H1 (cell line): ENCODE data around the gene INPP4A. TPM values are rescaled to one million over a fixed set of nuclear protein-coding genes. Genes with fewer than 3 reads are reported as not detected.

Experiments used
- CTCF ChIA-PET: fragments of 300-600 bp; sonication (Branson Sonifier 250); formaldehyde crosslinking; loops from one replicate; lab custom pipeline; 2021; ENCODE audit not compliant: partially characterized antibody; lab: Charles Lee
- POLR2A ChIA-PET: fragments of 300-600 bp; sonication (Branson Sonifier 250); formaldehyde crosslinking; loops from one replicate; lab custom pipeline; 2021; ENCODE audit warnings: inconsistent platforms; ENCODE audit not compliant: partially characterized antibody; lab: Charles Lee
- DNase-seq, 2 experiments: peaks; one replicate each; pipeline versions ENCODE4 v3.0.0 to v3.0.0-alpha.2; 2010 to 2022; ENCODE audit warnings: low spot score in 2 of 2, low read depth in 1 of 2, mixed read lengths in 1 of 2
- FAIRE-seq: peaks from 2 replicates; lab custom pipeline; 2011; peaks lifted over from hg19 to GRCh38; lab: Jason Lieb, UNC
- H2AFZ ChIP-seq: 2 replicates; pipeline ENCODE4 v1.8.1; 2012; ENCODE audit warnings: low read length, inconsistent platforms
- H2AK5ac ChIP-seq: 2 replicates; pipeline ENCODE4 v1.6.1; 2013; ENCODE audit warnings: low read depth, low read length
- H2BK120ac ChIP-seq: replicated peaks from 2 replicates; pipeline ENCODE3; 2013; ENCODE audit warnings: low read depth, low read length, inconsistent platforms
- H2BK12ac ChIP-seq: 2 replicates; pipeline ENCODE4 v1.6.1; 2013; ENCODE audit warnings: low read depth, low read length
- H2BK15ac ChIP-seq: 2 replicates; pipeline ENCODE4 v1.6.1; 2013; ENCODE audit warnings: low read length
- H2BK20ac ChIP-seq: 2 replicates; pipeline ENCODE4 v1.6.1; 2013; ENCODE audit warnings: low read length
- H2BK5ac ChIP-seq: 2 replicates; pipeline ENCODE4 v1.6.1; 2013; ENCODE audit warnings: low read depth, low read length
- H3K14ac ChIP-seq: 2 replicates; pipeline ENCODE4 v1.6.1; 2013; ENCODE audit warnings: inconsistent platforms; ENCODE audit not compliant: insufficient read length
- H3K18ac ChIP-seq: 2 replicates; pipeline ENCODE4 v1.6.1; 2013; ENCODE audit warnings: low read length; ENCODE audit errors: extremely low read depth
- H3K23ac ChIP-seq: 2 replicates; pipeline ENCODE4 v1.6.1; 2013; ENCODE audit warnings: inconsistent platforms; ENCODE audit not compliant: insufficient read length
- H3K23me2 ChIP-seq: 2 replicates; pipeline ENCODE4 v1.6.1; 2013; ENCODE audit warnings: low read depth, low read length
- H3K27ac ChIP-seq: 2 replicates; pipeline ENCODE4 v1.6.1; 2011; ENCODE audit warnings: low read depth, low read length, inconsistent platforms
- H3K27me3 ChIP-seq, 4 experiments: replicated peaks in 1 of 4; 1 replicate in 1 of 4; 2 replicates in 3 of 4; pipeline versions ENCODE4 v1.6.1 to v1.8.1; 2011 to 2013; ENCODE audit warnings: low read length in 3 of 4, mild to moderate bottlenecking in 3 of 4, inconsistent platforms in 2 of 4, mixed read lengths in 2 of 4, moderate library complexity in 1 of 4; ENCODE audit not compliant: control insufficient read depth in 3 of 4, insufficient read depth in 3 of 4; ENCODE audit errors: extremely low read depth in 1 of 4
- H3K36me3 ChIP-seq, 4 experiments: 2 replicates each; pipeline versions ENCODE4 v1.6.1 to v1.8.1; 2011 to 2013; ENCODE audit warnings: mild to moderate bottlenecking in 4 of 4, low read length in 3 of 4, moderate library complexity in 2 of 4, control low read depth in 1 of 4, inconsistent platforms in 1 of 4; ENCODE audit not compliant: insufficient read depth in 4 of 4, control insufficient read depth in 2 of 4
- H3K4ac ChIP-seq: replicated peaks from 2 replicates; pipeline ENCODE3; 2013; ENCODE audit warnings: low read length, low read depth, mixed read lengths, inconsistent platforms; ENCODE audit not compliant: insufficient read length
- H3K4me1 ChIP-seq, 4 experiments: replicated peaks in 1 of 4; 1 replicate in 1 of 4; 2 replicates in 3 of 4; pipeline versions ENCODE4 v1.6.1 to v1.8.1; 2011 to 2013; ENCODE audit warnings: low read length in 3 of 4, inconsistent platforms in 2 of 4, mixed read lengths in 1 of 4; ENCODE audit not compliant: insufficient read depth in 4 of 4, control insufficient read depth in 3 of 4
- H3K4me2 ChIP-seq, 2 experiments: 2 replicates each; pipeline versions ENCODE4 v1.6.1 to v1.8.1; 2011 to 2013; ENCODE audit warnings: low read depth in 2 of 2, low read length in 2 of 2, control low read depth in 1 of 2, inconsistent platforms in 1 of 2, mild to moderate bottlenecking in 1 of 2; ENCODE audit not compliant: insufficient read depth in 1 of 2
- H3K4me3 ChIP-seq, 4 experiments: fragments of 200-600, 300-600 bp in 1 of 4; sonication (generic), shearing (Covaris generic), sonication (Bioruptor Twin) in 1 of 4; 2 replicates each; pipeline versions ENCODE4 v1.5.1 to v1.8.1; 2011 to 2016; ENCODE audit warnings: low read length in 4 of 4, low read depth in 3 of 4, control low read depth in 2 of 4, inconsistent platforms in 2 of 4, mild to moderate bottlenecking in 2 of 4, mixed read lengths in 1 of 4, moderate library complexity in 1 of 4; ENCODE audit not compliant: insufficient read depth in 2 of 4; ENCODE audit errors: extremely low read depth in 1 of 4
- H3K56ac ChIP-seq: replicated peaks from 2 replicates; pipeline ENCODE3; 2013; ENCODE audit warnings: low read depth, mild to moderate bottlenecking, mixed read lengths, low read length, inconsistent platforms; ENCODE audit not compliant: insufficient read length
- H3K79me1 ChIP-seq: 2 replicates; pipeline ENCODE4 v1.6.1; 2013; ENCODE audit warnings: low read depth, low read length, control low read depth
- H3K79me2 ChIP-seq, 2 experiments: 2 replicates each; pipeline versions ENCODE4 v1.6.1 to v1.8.1; 2012 to 2013; ENCODE audit warnings: low read length in 2 of 2, mild to moderate bottlenecking in 2 of 2, inconsistent platforms in 1 of 2; ENCODE audit not compliant: insufficient read depth in 2 of 2, control insufficient read depth in 1 of 2
- H3K9ac ChIP-seq, 4 experiments: replicated peaks in 1 of 4; 1 replicate in 1 of 4; 2 replicates in 3 of 4; pipeline versions ENCODE4 v1.6.1 to v1.8.1; 2011 to 2013; ENCODE audit warnings: low read depth in 3 of 4, low read length in 3 of 4, control low read depth in 2 of 4, mild to moderate bottlenecking in 2 of 4, moderate library complexity in 2 of 4, inconsistent platforms in 1 of 4; ENCODE audit errors: extremely low read depth in 1 of 4
- H3K9me3 ChIP-seq, 2 experiments: 2 replicates each; pipeline versions ENCODE4 v1.6.1 to v1.8.1; 2012 to 2013; ENCODE audit warnings: mild to moderate bottlenecking in 2 of 2, moderate library complexity in 2 of 2, control low read depth in 1 of 2, inconsistent platforms in 1 of 2, low read depth in 1 of 2, low read length in 1 of 2, mixed read lengths in 1 of 2; ENCODE audit not compliant: insufficient read depth in 2 of 2
- H4K20me1 ChIP-seq, 2 experiments: replicated peaks in 1 of 2; 2 replicates each; pipeline versions ENCODE3 to v1.8.1; 2011 to 2013; ENCODE audit warnings: inconsistent platforms in 2 of 2, low read length in 2 of 2, mild to moderate bottlenecking in 1 of 2; ENCODE audit not compliant: insufficient read depth in 2 of 2, control insufficient read depth in 1 of 2
- H4K5ac ChIP-seq: 2 replicates; pipeline ENCODE4 v1.6.1; 2013; ENCODE audit warnings: low read length, low read depth, mixed read lengths, inconsistent platforms; ENCODE audit not compliant: insufficient read length
- H4K8ac ChIP-seq: 2 replicates; pipeline ENCODE4 v1.8.0; 2013; ENCODE audit warnings: mild to moderate bottlenecking, moderate library complexity, low read length, inconsistent platforms; ENCODE audit not compliant: insufficient read depth; ENCODE audit errors: extremely low read depth
- H4K91ac ChIP-seq: replicated peaks from 2 replicates; pipeline ENCODE3; 2013; ENCODE audit warnings: low read length, mixed read lengths, inconsistent platforms; ENCODE audit not compliant: insufficient read length
- CTBP2 ChIP-seq: IDR thresholded peaks from 2 replicates; pipeline ENCODE4 v1.7.0; 2011; ENCODE audit warnings: borderline replicate concordance, mild to moderate bottlenecking, moderate library complexity, mixed read lengths, low read length; ENCODE audit not compliant: insufficient read depth, insufficient read length
- EZH2 ChIP-seq: fragments of 200-600 bp; sonication (generic); IDR thresholded peaks from 2 replicates; pipeline ENCODE4 v1.7.1; 2012; ENCODE audit warnings: low read depth, mild to moderate bottlenecking, moderate library complexity, low read length, inconsistent platforms; ENCODE audit not compliant: severe bottlenecking
- PHF8 ChIP-seq: fragments of 200-600 bp; sonication (generic); conservative IDR thresholded peaks from 2 replicates; pipeline ENCODE4 v1.7.1; 2012; ENCODE audit warnings: low read depth, mild to moderate bottlenecking, inconsistent platforms, low read length, moderate library complexity
- RNF2 ChIP-seq: fragments of 200-900, 300-1000 bp; sonication (generic); IDR thresholded peaks from 2 replicates; pipeline ENCODE4 v1.7.1; 2016; ENCODE audit warnings: borderline replicate concordance, low read depth, mild to moderate bottlenecking, antibody characterized with exemption, low read length; ENCODE audit not compliant: poor library complexity, severe bottlenecking; ENCODE audit errors: missing control alignments
- RXRA ChIP-seq: IDR thresholded peaks from 2 replicates; pipeline ENCODE4 v1.6.1; 2011; ENCODE audit warnings: low read depth, mild to moderate bottlenecking, low read length, moderate library complexity; ENCODE audit not compliant: insufficient read depth
- SP4 ChIP-seq: IDR thresholded peaks from 2 replicates; pipeline ENCODE4 v1.6.1; 2012; ENCODE audit warnings: low read length, inconsistent platforms
- SUZ12 ChIP-seq: fragments of 200-600 bp; sonication (generic); IDR thresholded peaks from 2 replicates; pipeline ENCODE4 v1.6.1; 2012; ENCODE audit warnings: mild to moderate bottlenecking, inconsistent platforms, low read length, moderate library complexity, mixed read lengths
- TCF12 ChIP-seq: IDR thresholded peaks from 2 replicates; pipeline ENCODE4 v1.6.1; 2011; ENCODE audit warnings: low read depth, mild to moderate bottlenecking, low read length
- WGBS, 2 experiments: shearing (Covaris generic) in 1 of 2; methylation state at CpG; one replicate each; pipeline versions ENCODE4 v1.1.6 to v1.1.7; 2013 to 2015; ENCODE audit warnings: low lambda C conversion rate in 2 of 2, mixed read lengths in 2 of 2, inconsistent platforms in 1 of 2, low coverage in 1 of 2, missing lambda C conversion rate in 1 of 2; ENCODE audit not compliant: insufficient replicate concordance in 2 of 2, insufficient coverage in 1 of 2, insufficient read length in 1 of 2; ENCODE audit errors: extremely low coverage in 1 of 2, missing lambda C conversion rate in 1 of 2; 5-methylcytosine and 5-hydroxymethylcytosine counted together
- polyA plus RNA-seq, 7 experiments: library from polyadenylated mRNA; depleted of rRNA in 3 of 7; stranded (reverse) in 5 of 7; unstranded in 2 of 7; fragments of >200 nt in 5 of 7; fragments of 200-250 nt in 2 of 7; gene quantifications; 1 replicate in 5 of 7; 2 replicates in 1 of 7; 4 replicates in 1 of 7; pipeline versions ENCODE4 v1.2.1 to v1.2.3, GENCODE V29; 2011 to 2013; ENCODE audit warnings: missing spikeins in 2 of 7, mixed read lengths in 2 of 7
- total RNA-seq: library from RNA; stranded (reverse); fragmentation: NEBNext Ultra II Directional; extraction: Animal tissue kit (Norgen Biotek cat#: 25700); gene quantifications from 2 replicates; pipeline ENCODE4 v1.2.1, GENCODE V29; 2021

The INPP4A gene
- total and polyA plus RNA-seq, 2 of the 8 experiments (the other 6 are each of a cell fraction or from before 2014, with no cell fraction given), result 25.6 to 34.3 TPM

DNA sequence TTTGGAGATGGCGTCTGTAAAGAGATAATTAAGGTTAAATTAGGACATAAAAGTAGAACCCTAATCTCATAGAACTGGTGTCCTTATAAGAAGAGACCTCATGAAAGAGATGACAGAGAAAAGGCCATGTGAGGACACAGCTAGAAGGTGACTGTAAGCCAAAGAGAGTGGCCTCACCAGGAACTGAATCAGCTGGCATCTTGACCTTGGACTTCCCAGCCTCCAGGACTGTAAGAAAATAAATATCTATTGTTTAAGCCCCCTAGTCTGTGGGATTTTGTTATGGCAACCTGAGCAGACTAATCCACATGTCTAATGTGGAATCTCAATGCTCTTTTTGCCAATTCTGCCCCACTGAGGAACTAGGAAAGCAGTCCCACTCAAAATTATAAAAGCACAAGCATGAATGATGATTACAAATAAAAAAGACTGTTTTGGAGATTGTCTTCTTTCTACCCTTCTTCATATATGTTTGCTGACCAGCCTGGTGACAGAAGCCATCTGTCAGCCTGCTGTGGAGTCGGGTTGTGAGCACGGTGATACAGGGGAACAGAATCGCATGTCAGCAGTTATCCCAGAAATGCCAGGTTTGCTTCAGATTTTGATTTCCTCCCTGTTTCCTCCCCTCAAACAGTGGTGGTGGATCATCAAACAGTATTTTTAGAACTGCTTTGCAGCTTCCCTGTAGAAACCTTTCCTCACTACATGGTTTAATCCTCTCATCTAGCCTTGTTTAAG, 54.2 kb downstream of the INPP4A start:
- WGBS, 2 experiments, result 94% methylated on average over 4 of the region's 4 CpGs; no CpG with 5 or more reads in 1 of the 2 experiments
- H3K23me2 ChIP-seq, result no peaks in the 10 kb centered on the region
- H2BK5ac ChIP-seq, result no peak overlapping the region
- H3K36me3 ChIP-seq, result peaks cover 0 to 3% (median 0%) of the 10 kb centered on the region in 4 experiments; a peak in 2 of 8 replicates
- H3K4me1 ChIP-seq, result peaks cover 0 to 4% (median 2%) of the 10 kb centered on the region in 4 experiments; a peak in 3 of 7 replicates
- no peak overlapping the region for H4K5ac ChIP-seq
- FAIRE-seq (no peak), DNase-seq (no peak)
- no peak overlapping the region for H2BK12ac ChIP-seq
- H3K79me2 ChIP-seq, result peaks cover 0 to 28% of the 10 kb centered on the region in 2 experiments; a peak in 2 of 4 replicates
- H3K56ac ChIP-seq, result no peak overlapping the region
- H2AFZ ChIP-seq, result no peak overlapping the region
- no peak overlapping the region for H2BK20ac ChIP-seq
- no peak overlapping the region for H3K18ac ChIP-seq
- no peak overlapping the region for H2BK120ac ChIP-seq
- no peak overlapping the region for H3K27ac ChIP-seq
- H2AK5ac ChIP-seq, result no peak overlapping the region
- H3K14ac ChIP-seq, result no peak overlapping the region
- H3K27me3 ChIP-seq, result no peaks in the 10 kb centered on the region
- CTCF ChIA-PET, result no interaction called here
- no peak overlapping the region for H3K4me3 ChIP-seq
- no peak overlapping the region for H3K4ac ChIP-seq
- no peak overlapping the region for H2BK15ac ChIP-seq
- no peak overlapping the region for H3K23ac ChIP-seq
- H3K4me2 ChIP-seq, result no peak overlapping the region
- peaks cover 0 to 4% of the 10 kb centered on the region in 2 experiments for H4K20me1 ChIP-seq
- H3K9ac ChIP-seq, result no peak overlapping the region
- H4K91ac ChIP-seq, result no peak overlapping the region
- peaks cover 2% of the 10 kb centered on the region; the same call in 1 of the 2 replicates for H3K79me1 ChIP-seq
- H3K9me3 ChIP-seq, result peaks cover 11 to 12% of the 10 kb centered on the region in 2 experiments
- no peak for TF ChIP-seq RNF2
- TF ChIP-seq EZH2, result no peak
- TF ChIP-seq TCF12, result no peak
- TF ChIP-seq RXRA, result no peak
- no peak for TF ChIP-seq PHF8
- no peak for TF ChIP-seq SUZ12
- no peak for TF ChIP-seq SP4
- TF ChIP-seq CTBP2, result no peak
- POLR2A ChIA-PET, result no interaction called here
- no peak overlapping the region for H4K8ac ChIP-seq
